Measurements from ENCODE around the gene TAOK3. TPM values are rescaled to one million over a fixed set of nuclear protein-coding genes. Genes with fewer than 3 reads are reported as not detected.
"Not testable (repeated sequence)": the region's sequence is repeated elsewhere in the genome, so short reads cannot be mapped to it uniquely, and the experiment has no call there.

The TAOK3 gene
- total RNA-seq, 1 experiment from 2014 or later, result 55.8 TPM

GRCh38 chr12:118135788-118136558, 236.7 kb downstream of the TAOK3 start, which contains the start of gene PEBP1:
TSS of gene PEBP1 (plus strand) at chr12:118136124. CDS start at chr12:118136210, 86 bp downstream.
- Histone ChIP-seq H3K27me3 (ENCODE audit: insufficient read depth, low read depth) (no peaks in the 10 kb centered on the region), H3K79me2 (ENCODE audit: low read depth) (peaks cover 37% of the 10 kb centered on the region), H3K27ac (0 out of 2 replicates have a peak within 1 kb of the TSS, but pooled peaks have one; percentile 34), H3K9me2 (ENCODE audit: insufficient read depth) (no peaks in the 10 kb centered on the region), H3K36me3 (ENCODE audit: low read depth) (0 out of 2 replicates have a peak, but pooled peaks cover 4% of the 10 kb centered on the region), H2AFZ (peak within 1 kb of the TSS; percentile 84), H3F3A (ENCODE audit: insufficient read depth, low read depth) (peaks cover 16% of the 10 kb centered on the region), H3K4me2 (peak within 1 kb of the TSS; percentile 83), H3K4me3 (peak within 1 kb of the TSS; percentile 83), H4K20me1 (ENCODE audit: insufficient read depth) (no peaks in the 10 kb centered on the region), H3K4me1 (replicated peaks; ENCODE audit: insufficient read depth) (peaks cover 38% of the 10 kb centered on the region), H3K9me3 (ENCODE audit: insufficient read depth, low read depth) (no peaks in the 10 kb centered on the region)
- intact Hi-C loops (cut with micrococcal nuclease; ENCODE audit: unreplicated experiment), result loop anchor here (1.0 to 10.0 kb wide), 3 partner anchors 34 to 261 kb away; no protein-coding TSS in a partner anchor
- ChIA-PET POLR2A (ENCODE audit: unreplicated experiment) (interaction anchor here (0.5 to 0.6 kb wide), 4 partner anchors 12 to 177 kb away, joined by 3 to 6 read pairs (median 4); no protein-coding TSS in a partner anchor), CTCF (interaction anchor here (0.6 to 1.7 kb wide), 3 partner anchors 15 to 918 kb away, joined by 3 to 9 read pairs (median 4); no protein-coding TSS in a partner anchor)
- DNase-seq, result peak; percentile 85 to 96
- no peak for TF ChIP-seq CTCF (conservative IDR thresholded peaks at IDR 0.05)
- no peak for TF ChIP-seq EZH2 (IDR thresholded peaks at IDR 0.05; ENCODE audit: low read depth)
- BruUV-seq (replicated peaks), result no TSS peak

GRCh38 chr12:118129436-118129835, 243.3 kb downstream of the TAOK3 start:
- H2AFZ ChIP-seq; H3K27ac ChIP-seq; CTCF ChIA-PET; H3K4me3 ChIP-seq; BruUV-seq (replicated peaks); H3K9me3 ChIP-seq (ENCODE audit: insufficient read depth, low read depth); H4K20me1 ChIP-seq (ENCODE audit: insufficient read depth); H3K36me3 ChIP-seq (ENCODE audit: low read depth); H3K27me3 ChIP-seq (ENCODE audit: insufficient read depth, low read depth); DNase-seq; H3K4me2 ChIP-seq; intact Hi-C loops (cut with micrococcal nuclease; ENCODE audit: unreplicated experiment); H3K9me2 ChIP-seq (ENCODE audit: insufficient read depth): not testable (repeated sequence)
- peaks cover 16% of the 10 kb centered on the region for H3F3A ChIP-seq (ENCODE audit: insufficient read depth, low read depth)
- H3K79me2 ChIP-seq (ENCODE audit: low read depth), result peaks cover 11% of the 10 kb centered on the region; the same call in 1 of the 2 replicates
- POLR2A ChIA-PET (ENCODE audit: unreplicated experiment), result interaction anchor here (0.6 kb wide), 1 partner anchor 250 kb away, joined by 3 read pairs; no protein-coding TSS in a partner anchor
- peaks cover 17% of the 10 kb centered on the region for H3K4me1 ChIP-seq (replicated peaks; ENCODE audit: insufficient read depth)

GRCh38 chr12:118127867-118128266, 244.8 kb downstream of the TAOK3 start:
- Histone ChIP-seq H3K79me2 (ENCODE audit: low read depth) (no peaks in the 10 kb centered on the region), H4K20me1 (ENCODE audit: insufficient read depth) (no peaks in the 10 kb centered on the region), H3K9me2 (ENCODE audit: insufficient read depth) (no peaks in the 10 kb centered on the region), H3K36me3 (ENCODE audit: low read depth) (no peaks in the 10 kb centered on the region), H3K4me3 (no peak overlapping the region), H3F3A (ENCODE audit: insufficient read depth, low read depth) (peaks cover 16% of the 10 kb centered on the region), H3K27ac (no peak overlapping the region), H3K4me2 (no peak overlapping the region), H3K9me3 (ENCODE audit: insufficient read depth, low read depth) (no peaks in the 10 kb centered on the region), H3K27me3 (ENCODE audit: insufficient read depth, low read depth) (no peaks in the 10 kb centered on the region), H2AFZ (no peak overlapping the region), H3K4me1 (replicated peaks; ENCODE audit: insufficient read depth) (peaks cover 17% of the 10 kb centered on the region)
- ChIA-PET CTCF (no interaction called here), POLR2A (ENCODE audit: unreplicated experiment) (no interaction called here)
- BruUV-seq (replicated peaks), result no TSS peak
- intact Hi-C loops (cut with micrococcal nuclease; ENCODE audit: unreplicated experiment), result no loop called here
- TF ChIP-seq EZH2 (IDR thresholded peaks at IDR 0.05; ENCODE audit: low read depth) (no peak), CTCF (conservative IDR thresholded peaks at IDR 0.05) (no peak)
- no peak for DNase-seq
